DLD1 (cell line): ENCODE results near the gene BMPR1A.
"Not testable (repeated sequence)": the region's sequence is repeated elsewhere in the genome, so short reads cannot be mapped to it uniquely, and the experiment has no call there.

ENCODE experiments used
- in situ Hi-C: cut with HindIII; loops from 2 replicates; pipeline ENCODE4 v1.10.0; 2017; ENCODE audit warnings: low sequenced_read_pairs

BMPR1A gene

GRCh38 chr10:86837663-86838062, 81.2 kb downstream of the BMPR1A start:
- in situ Hi-C loops: no loop called here

- in situ Hi-C loops: no loop called here
Observed at GRCh38 chr10:86840498-86840897, 84.1 kb downstream of the BMPR1A start.

- in situ Hi-C loops: no loop called here
Observed at GRCh38 chr10:86846088-86846487, 89.7 kb downstream of the BMPR1A start.

GRCh38 chr10:86848747-86849146, 92.3 kb downstream of the BMPR1A start:
- in situ Hi-C loops: no loop called here

- in situ Hi-C loops: no loop called here
Observed at GRCh38 chr10:86849181-86849894, 92.9 kb downstream of the BMPR1A start.

GRCh38 chr10:86850481-86850880, 94.1 kb downstream of the BMPR1A start:
- in situ Hi-C loops: no loop called here

GRCh38 chr10:86851328-86852207, 95.1 kb downstream of the BMPR1A start:
- in situ Hi-C loops: no loop called here

GRCh38 chr10:86853582-86853981, 97.2 kb downstream of the BMPR1A start:
- in situ Hi-C loops: not testable (repeated sequence)

GRCh38 chr10:86855513-86855912, 99.1 kb downstream of the BMPR1A start:
- in situ Hi-C loops: no loop called here

- in situ Hi-C loops: no loop called here
Observed at GRCh38 chr10:86856156-86856555, 99.7 kb downstream of the BMPR1A start.

- in situ Hi-C loops: no loop called here
Observed at GRCh38 chr10:86857128-86857721, 100.8 kb downstream of the BMPR1A start.

- in situ Hi-C loops: no loop called here
Observed at GRCh38 chr10:86858011-86858410, 101.6 kb downstream of the BMPR1A start.

- in situ Hi-C loops: no loop called here
Observed at GRCh38 chr10:86861351-86861750, 104.9 kb downstream of the BMPR1A start.

GRCh38 chr10:86862373-86862772, 106.0 kb downstream of the BMPR1A start:
- in situ Hi-C loops: no loop called here

- in situ Hi-C loops: no loop called here
Observed at GRCh38 chr10:86862786-86863483, 106.5 kb downstream of the BMPR1A start.

GRCh38 chr10:86863484-86863842, 107.0 kb downstream of the BMPR1A start:
- in situ Hi-C loops: no loop called here

GRCh38 chr10:86865011-86865811, 108.8 kb downstream of the BMPR1A start:
- in situ Hi-C loops: not testable (repeated sequence)

- in situ Hi-C loops: no loop called here
Observed at GRCh38 chr10:86867149-86867548, 110.7 kb downstream of the BMPR1A start.

GRCh38 chr10:86868353-86868752, 111.9 kb downstream of the BMPR1A start:
- in situ Hi-C loops: no loop called here

GRCh38 chr10:86870679-86871078, 114.3 kb downstream of the BMPR1A start:
- in situ Hi-C loops: no loop called here
